Activated CD4-positive, alpha-beta T cell treated with anti-CD3 and anti-CD28 coated beads, Interleukin-2, amount 10 ng/mL, durations not matched to agents 7 days and 5 days (primary cell): ENCODE data around the gene CHAF1B. TPM values are rescaled to one million over a fixed set of nuclear protein-coding genes. Genes with fewer than 3 reads are reported as not detected.
"Not testable (repeated sequence)": the region's sequence is repeated elsewhere in the genome, so short reads cannot be mapped to it uniquely, and the experiment has no call there.

Experiments
- CTCF ChIA-PET: fragments of 350-600 bp; sonication (Branson Sonifier 250); formaldehyde crosslinking; loops from one replicate; lab custom pipeline; 2021; ENCODE audit warnings: antibody characterized with exemption; lab: Charles Lee
- POLR2A ChIA-PET: fragments of 350-600 bp; sonication (Branson Sonifier 250); formaldehyde crosslinking; loops from one replicate; lab custom pipeline; 2021; ENCODE audit warnings: antibody characterized with exemption; lab: Charles Lee
- DNase-seq: peaks from one replicate; pipeline ENCODE4 v3.0.0-alpha.2; 2020
- H3K27ac Mint-ChIP-seq: one replicate; pipeline ENCODE4 v1.8.0; 2021; ENCODE audit warnings: mild to moderate bottlenecking, moderate library complexity, mixed read lengths
- H3K27me3 Mint-ChIP-seq: one replicate; pipeline ENCODE4 v1.8.0; 2021; ENCODE audit warnings: mixed read lengths
- H3K36me3 Mint-ChIP-seq: one replicate; pipeline ENCODE4 v1.8.0; 2021; ENCODE audit warnings: low read depth, mixed read lengths
- H3K4me1 Mint-ChIP-seq: one replicate; pipeline ENCODE4 v1.8.0; 2021; ENCODE audit warnings: mixed read lengths
- H3K4me3 Mint-ChIP-seq: one replicate; pipeline ENCODE4 v1.8.0; 2021; ENCODE audit warnings: mild to moderate bottlenecking, moderate library complexity, mixed read lengths
- H3K9me3 Mint-ChIP-seq: one replicate; pipeline ENCODE4 v1.8.0; 2021; ENCODE audit warnings: mixed read lengths
- total RNA-seq, 2 experiments: library from RNA; stranded (reverse); gene quantifications; one replicate each; pipeline ENCODE4 v1.2.3, GENCODE V29; 2021

CHAF1B gene
- 10 to 100 TPM; 25.3 to 25.6 TPM for total RNA-seq

DNA sequence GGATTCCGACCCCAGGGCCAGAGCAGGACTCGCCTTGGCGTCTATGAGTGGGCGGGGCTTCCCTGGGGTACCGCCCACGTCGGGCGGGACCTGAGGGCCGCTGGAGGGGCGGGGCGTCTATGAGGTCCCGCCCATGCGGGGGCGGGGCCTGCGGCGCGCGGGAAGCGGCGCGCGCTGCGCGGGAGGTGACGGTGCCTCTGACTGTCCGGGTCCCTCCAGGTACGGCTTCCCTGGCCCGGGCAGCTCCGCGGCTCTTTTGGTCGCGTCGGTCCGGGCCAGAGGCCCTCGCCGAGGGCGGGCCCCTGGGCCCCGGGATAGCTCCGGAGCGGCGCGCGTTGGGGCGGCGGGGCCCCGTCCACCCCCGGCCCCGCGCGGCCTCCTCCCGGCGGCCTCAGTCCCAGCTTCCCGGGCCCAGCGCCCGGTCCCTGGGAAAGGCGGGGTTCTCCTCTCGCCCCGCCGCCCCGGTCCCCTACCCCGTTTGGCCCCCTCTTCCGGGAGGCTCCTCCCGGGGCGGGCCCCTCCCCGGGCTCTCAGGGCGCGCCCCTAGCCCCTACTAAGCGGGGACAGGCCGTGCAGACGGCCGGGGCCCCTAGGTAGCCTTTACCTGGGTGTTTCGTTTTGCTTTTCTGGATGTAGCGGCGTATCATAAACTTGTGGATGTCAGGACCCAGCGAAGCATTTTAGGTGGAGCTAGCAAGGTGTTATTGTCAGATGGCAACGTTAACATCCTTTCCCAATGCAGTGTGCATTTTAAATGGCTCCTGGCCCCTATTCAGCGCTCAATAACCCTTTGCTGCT lies at the start of gene CHAF1B:
Gene CHAF1B, plus strand, starts transcription at position 160 of the 798 bp plus-strand sequence. CDS start 745 bp downstream, outside the sequence.
- Mint-ChIP-seq H3K36me3 (peaks cover 22% of the 10 kb centered on the region), H3K4me1 (peaks cover 28% of the 10 kb centered on the region), H3K27ac (peak within 1 kb of the TSS; percentile 92), H3K27me3 (no peaks in the 10 kb centered on the region), H3K4me3 (peak within 1 kb of the TSS; percentile 85), H3K9me3 (no peaks in the 10 kb centered on the region)
- DNase-seq = peak; percentile 80
- ChIA-PET POLR2A (no interaction called here), CTCF (interaction anchor here (1.3 kb wide), 1 partner anchor 8 kb away, joined by 3 read pairs; no protein-coding TSS in a partner anchor)

DNA sequence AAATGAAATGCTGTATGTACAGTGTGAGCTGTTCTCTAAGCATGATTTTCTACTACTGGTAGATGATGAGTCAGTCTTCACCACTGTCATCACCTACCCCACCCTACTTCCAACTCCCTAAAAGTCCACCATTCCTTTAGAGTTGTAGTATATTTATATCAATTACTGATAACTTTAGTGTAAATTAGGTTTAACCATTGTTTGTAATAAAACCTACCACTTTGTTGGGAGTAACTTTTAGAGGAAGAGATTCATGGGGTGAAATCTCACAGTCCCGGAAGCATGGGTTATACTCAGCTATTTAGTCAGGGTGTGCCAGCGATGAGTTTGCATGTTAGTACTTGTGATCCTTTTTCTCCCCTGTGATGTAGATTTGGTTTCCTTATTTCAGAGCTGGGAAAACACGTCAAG lies 48.1 kb upstream of the CHAF1B start:
- no peaks in the 10 kb centered on the region for H3K27me3 Mint-ChIP-seq
- ChIA-PET POLR2A (no interaction called here), CTCF (interaction anchor here (0.6 to 1.1 kb wide), 3 partner anchors 11 to 140 kb away, joined by 3 to 5 read pairs (median 4); no protein-coding TSS in a partner anchor)
- DNase-seq = no peak
- peaks cover 60% of the 10 kb centered on the region for H3K36me3 Mint-ChIP-seq
- no peak overlapping the region for H3K27ac Mint-ChIP-seq
- peaks cover 17% of the 10 kb centered on the region for H3K4me1 Mint-ChIP-seq
- H3K9me3 Mint-ChIP-seq = no peaks in the 10 kb centered on the region
- no peak overlapping the region for H3K4me3 Mint-ChIP-seq

DNA sequence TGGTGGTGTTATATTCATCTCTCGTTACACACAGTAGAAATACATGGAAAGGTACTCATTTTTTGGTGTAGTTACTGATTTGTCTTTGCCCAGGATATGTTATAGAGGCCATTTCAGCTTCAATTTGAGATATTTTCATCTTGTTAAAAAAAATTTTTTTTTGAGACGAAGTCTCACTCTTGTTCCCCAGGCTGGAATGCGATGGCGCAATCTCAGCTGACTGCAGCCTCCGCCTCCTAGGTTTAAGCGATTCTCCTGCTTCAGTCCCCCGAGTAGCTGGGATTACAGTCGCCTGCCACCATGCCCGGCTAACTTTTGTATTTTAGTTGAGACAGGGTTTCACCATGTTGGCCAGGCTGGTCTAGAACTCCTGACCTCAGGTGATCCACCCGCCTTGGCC lies 46.2 kb upstream of the CHAF1B start:
- peaks cover 6% of the 10 kb centered on the region for H3K4me1 Mint-ChIP-seq
- POLR2A ChIA-PET = no interaction called here
- H3K27ac Mint-ChIP-seq = no peak overlapping the region
- no peaks in the 10 kb centered on the region for H3K27me3 Mint-ChIP-seq
- no peak overlapping the region for H3K4me3 Mint-ChIP-seq
- H3K36me3 Mint-ChIP-seq = peaks cover 59% of the 10 kb centered on the region
- H3K9me3 Mint-ChIP-seq = no peaks in the 10 kb centered on the region
- DNase-seq = no peak
- CTCF ChIA-PET = no interaction called here

GRCh38 chr21:36342581-36342980 lies 42.6 kb upstream of the CHAF1B start:
- POLR2A ChIA-PET, H3K27ac Mint-ChIP-seq, H3K4me3 Mint-ChIP-seq, CTCF ChIA-PET, H3K27me3 Mint-ChIP-seq, DNase-seq, H3K9me3 Mint-ChIP-seq, H3K4me1 Mint-ChIP-seq: not testable (repeated sequence)
- H3K36me3 Mint-ChIP-seq = peaks cover 60% of the 10 kb centered on the region

- H3K27me3 Mint-ChIP-seq = no peaks in the 10 kb centered on the region
- H3K27ac Mint-ChIP-seq = no peak overlapping the region
- H3K36me3 Mint-ChIP-seq = peaks cover 53% of the 10 kb centered on the region
- ChIA-PET CTCF (interaction anchor here (0.7 kb wide), 1 partner anchor 765 kb away, joined by 3 read pairs; no protein-coding TSS in a partner anchor), POLR2A (no interaction called here)
- H3K9me3 Mint-ChIP-seq = no peaks in the 10 kb centered on the region
- H3K4me1 Mint-ChIP-seq = peaks cover 5% of the 10 kb centered on the region
- H3K4me3 Mint-ChIP-seq = no peak overlapping the region
- no peak for DNase-seq
These were observed 40.3 kb upstream of the CHAF1B start for GRCh38 chr21:36344931-36345330.

DNA sequence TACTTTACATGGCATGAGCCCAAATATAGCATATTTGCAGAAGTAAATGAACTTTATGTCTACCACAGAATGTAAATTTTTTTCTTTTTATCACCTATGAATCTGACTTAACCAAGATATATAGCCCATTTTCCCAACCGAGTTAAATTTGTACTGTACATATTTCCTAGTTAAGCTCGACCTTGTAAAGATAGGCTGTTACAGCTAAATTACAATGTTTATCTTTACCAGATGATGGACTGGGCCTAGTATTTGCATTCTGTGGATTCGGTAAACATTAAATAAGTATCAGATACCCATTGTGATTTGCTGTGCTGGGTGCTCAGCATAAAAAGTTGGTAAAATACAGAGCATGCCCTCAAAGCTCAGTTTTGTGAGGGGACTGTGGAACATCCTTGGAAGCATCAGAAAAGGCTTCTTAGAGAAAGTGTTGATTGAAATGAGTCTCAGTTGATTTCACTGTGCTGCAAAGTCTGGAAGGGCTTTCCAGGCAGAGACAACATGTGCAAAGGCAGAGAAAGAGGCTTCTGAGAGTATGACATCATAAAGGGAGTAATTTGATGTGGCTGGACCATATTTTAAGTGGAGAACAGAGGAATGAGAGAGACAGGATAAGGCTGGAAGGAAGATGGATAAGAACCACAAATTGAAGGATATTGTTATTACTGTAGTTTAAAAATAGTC lies 37.8 kb upstream of the CHAF1B start:
- ChIA-PET POLR2A (no interaction called here), CTCF (interaction anchor here (0.9 kb wide), 1 partner anchor 10 kb away, joined by 3 read pairs; no protein-coding TSS in a partner anchor)
- peak overlapping the region; percentile 1 for H3K27ac Mint-ChIP-seq
- H3K4me1 Mint-ChIP-seq = peaks cover 6% of the 10 kb centered on the region
- peaks cover 54% of the 10 kb centered on the region for H3K36me3 Mint-ChIP-seq
- H3K4me3 Mint-ChIP-seq = no peak overlapping the region
- no peak for DNase-seq
- H3K27me3 Mint-ChIP-seq = no peaks in the 10 kb centered on the region
- no peaks in the 10 kb centered on the region for H3K9me3 Mint-ChIP-seq

GRCh38 chr21:36347962-36348328 lies 37.2 kb upstream of the CHAF1B start:
- peaks cover 54% of the 10 kb centered on the region for H3K36me3 Mint-ChIP-seq
- no peaks in the 10 kb centered on the region for H3K27me3 Mint-ChIP-seq
- peaks cover 6% of the 10 kb centered on the region for H3K4me1 Mint-ChIP-seq
- no peaks in the 10 kb centered on the region for H3K9me3 Mint-ChIP-seq
- H3K27ac Mint-ChIP-seq = peak overlapping the region; percentile 1
- ChIA-PET CTCF (interaction anchor here (0.9 kb wide), 1 partner anchor 11 kb away, joined by 3 read pairs; no protein-coding TSS in a partner anchor), POLR2A (no interaction called here)
- no peak for DNase-seq
- no peak overlapping the region for H3K4me3 Mint-ChIP-seq

DNA sequence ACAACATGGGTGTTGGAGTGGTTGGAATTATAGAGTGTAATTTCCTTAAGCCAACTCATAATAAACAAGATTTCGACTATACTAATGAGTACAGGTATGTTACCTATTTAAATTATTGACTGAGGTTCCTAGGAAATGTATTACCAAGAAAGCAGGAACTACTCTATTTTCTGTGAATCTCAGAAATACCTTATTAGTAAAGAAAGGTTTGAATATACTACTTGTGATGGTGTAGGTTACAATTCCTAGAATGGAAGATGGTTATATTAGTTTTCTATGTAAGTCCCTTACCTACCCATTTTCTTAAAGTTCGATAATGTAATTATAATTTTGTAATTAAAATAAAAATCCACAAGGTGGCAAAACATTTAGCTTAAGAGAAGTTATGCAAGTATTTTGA lies 35.9 kb upstream of the CHAF1B start:
- Mint-ChIP-seq H3K4me1 (peaks cover 6% of the 10 kb centered on the region), H3K27ac (no peak overlapping the region), H3K36me3 (peaks cover 53% of the 10 kb centered on the region), H3K27me3 (no peaks in the 10 kb centered on the region), H3K9me3 (no peaks in the 10 kb centered on the region), H3K4me3 (no peak overlapping the region)
- DNase-seq = no peak
- ChIA-PET CTCF (interaction anchor here (0.9 kb wide), 1 partner anchor 12 kb away, joined by 4 read pairs; no protein-coding TSS in a partner anchor), POLR2A (no interaction called here)

GRCh38 chr21:36350282-36350910 lies 34.8 kb upstream of the CHAF1B start:
- Mint-ChIP-seq H3K9me3 (no peaks in the 10 kb centered on the region), H3K4me1 (peaks cover 6% of the 10 kb centered on the region), H3K36me3 (peaks cover 56% of the 10 kb centered on the region), H3K27me3 (no peaks in the 10 kb centered on the region), H3K27ac (no peak overlapping the region), H3K4me3 (no peak overlapping the region)
- CTCF ChIA-PET = no interaction called here
- DNase-seq = no peak
- POLR2A ChIA-PET = no interaction called here

- H3K4me1 Mint-ChIP-seq = peaks cover 1% of the 10 kb centered on the region
- CTCF ChIA-PET = interaction anchor here (0.7 kb wide), 1 partner anchor 33 kb away, joined by 3 read pairs; no protein-coding TSS in a partner anchor
- no peak for DNase-seq
- POLR2A ChIA-PET = no interaction called here
- H3K27me3 Mint-ChIP-seq = no peaks in the 10 kb centered on the region
- H3K4me3 Mint-ChIP-seq = no peak overlapping the region
- peaks cover 35% of the 10 kb centered on the region for H3K36me3 Mint-ChIP-seq
- H3K9me3 Mint-ChIP-seq = no peaks in the 10 kb centered on the region
- no peak overlapping the region for H3K27ac Mint-ChIP-seq
These were observed 30.1 kb upstream of the CHAF1B start for GRCh38 chr21:36354918-36355680.

DNA sequence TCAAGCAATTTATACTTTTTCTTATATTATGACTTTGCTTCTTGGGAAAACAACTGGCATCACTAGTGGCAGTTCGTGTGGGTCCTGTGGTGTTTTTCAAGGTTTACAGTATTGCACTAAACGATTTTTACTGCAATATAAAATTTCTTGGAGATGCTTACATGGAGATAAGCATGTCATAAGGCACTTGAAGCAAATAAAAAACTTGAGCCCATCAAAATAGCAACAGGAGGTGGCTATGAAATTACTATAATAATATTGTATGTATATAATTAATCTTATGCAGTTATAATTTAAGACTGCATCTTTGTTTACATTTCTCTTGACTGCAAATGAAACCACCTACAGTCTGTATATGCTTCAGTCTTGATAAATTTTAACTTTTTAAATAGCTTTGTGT lies 29.3 kb upstream of the CHAF1B start:
- ChIA-PET CTCF (no interaction called here), POLR2A (no interaction called here)
- H3K36me3 Mint-ChIP-seq = peaks cover 38% of the 10 kb centered on the region
- H3K9me3 Mint-ChIP-seq = no peaks in the 10 kb centered on the region
- peaks cover 1% of the 10 kb centered on the region for H3K4me1 Mint-ChIP-seq
- H3K27ac Mint-ChIP-seq = no peak overlapping the region
- no peak overlapping the region for H3K4me3 Mint-ChIP-seq
- H3K27me3 Mint-ChIP-seq = no peaks in the 10 kb centered on the region
- DNase-seq = no peak

DNA sequence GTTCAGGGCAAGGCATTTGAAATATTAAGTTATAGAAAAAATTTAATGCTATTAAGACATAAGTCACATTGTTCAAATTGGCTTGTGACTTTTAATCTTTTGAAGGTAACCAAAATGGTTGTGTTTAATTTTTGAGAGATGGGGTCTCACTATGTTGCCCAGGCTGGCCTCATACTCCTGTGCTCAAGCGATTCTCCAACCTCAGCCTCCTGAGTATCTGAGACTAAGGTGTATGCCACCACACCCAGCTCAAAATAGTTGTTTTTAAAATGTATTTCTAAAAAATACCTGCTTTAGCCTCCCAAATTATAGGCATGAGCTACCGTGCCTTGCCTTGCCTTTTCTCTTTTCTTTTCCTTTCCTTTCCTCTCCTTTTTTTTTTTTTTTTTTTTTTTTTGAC lies 26.0 kb upstream of the CHAF1B start:
- Mint-ChIP-seq H3K4me1 (peaks cover 2% of the 10 kb centered on the region), H3K4me3 (no peak overlapping the region), H3K9me3 (no peaks in the 10 kb centered on the region), H3K27me3 (no peaks in the 10 kb centered on the region), H3K36me3 (peaks cover 48% of the 10 kb centered on the region), H3K27ac (no peak overlapping the region)
- CTCF ChIA-PET = interaction anchor here (0.6 to 0.7 kb wide), 3 partner anchors 18 to 134 kb away, joined by 3 to 5 read pairs (median 3); no protein-coding TSS in a partner anchor
- DNase-seq = no peak
- POLR2A ChIA-PET = no interaction called here
